Tibial artery (tissue), 4 donors: ENCODE results near the gene SFMBT2.

Source experiments
- DNase-seq, 2 donors: peaks; one replicate each; pipeline ENCODE4 v3.0.0-alpha.2; 2019
- H3K27ac ChIP-seq, 2 donors: fragments of 200-600 bp; sonication (generic) in 1 of 2; 1 replicate in 1 of 2; 2 replicates in 1 of 2; pipeline ENCODE4 v1.5.1; 2018 to 2019; ENCODE audit warnings: mild to moderate bottlenecking in 1 of 2
- H3K27me3 ChIP-seq, 2 donors: fragments of 200-600 bp; sonication (generic) in 1 of 2; one replicate each; pipeline versions ENCODE4 v1.5.1 to v1.6.0; 2016 to 2019
- H3K36me3 ChIP-seq, 3 donors: fragments of 200-600 bp; sonication (generic) in 2 of 3; one replicate each; pipeline ENCODE4 v1.5.1; 2016 to 2019; ENCODE audit warnings: mild to moderate bottlenecking in 2 of 3
- H3K4me1 ChIP-seq, 4 donors: fragments of 200-600 bp; sonication (generic) in 2 of 4; 1 replicate in 3 of 4; 2 replicates in 1 of 4; pipeline ENCODE4 v1.5.1; 2016 to 2019
- H3K4me3 ChIP-seq, 2 donors: fragments of 200-600 bp; sonication (generic) in 1 of 2; 1 replicate in 1 of 2; 2 replicates in 1 of 2; pipeline ENCODE4 v1.5.1; 2018 to 2019; ENCODE audit warnings: mild to moderate bottlenecking in 2 of 2
- H3K9me3 ChIP-seq, 3 donors: fragments of 200-600 bp; sonication (generic) in 1 of 3; one replicate each; pipeline ENCODE4 v1.5.1; 2016 to 2019
- CTCF ChIP-seq, 2 experiments: fragments of 200-600 bp in 1 of 2; fragments of 450-650 bp in 1 of 2; IDR thresholded peaks; one replicate each; pipeline ENCODE4 v1.5.1; 2017 to 2019; ENCODE audit warnings: antibody characterized with exemption in 2 of 2, mild to moderate bottlenecking in 1 of 2, moderate library complexity in 1 of 2
- intact Hi-C: fragments of 100-400 bp; cut with DNase I; formaldehyde crosslinking; loops from one replicate; pipeline ENCODE4 v1.15.0; 2023; ENCODE audit warnings: low total_unique reads

SFMBT2 gene

DNA sequence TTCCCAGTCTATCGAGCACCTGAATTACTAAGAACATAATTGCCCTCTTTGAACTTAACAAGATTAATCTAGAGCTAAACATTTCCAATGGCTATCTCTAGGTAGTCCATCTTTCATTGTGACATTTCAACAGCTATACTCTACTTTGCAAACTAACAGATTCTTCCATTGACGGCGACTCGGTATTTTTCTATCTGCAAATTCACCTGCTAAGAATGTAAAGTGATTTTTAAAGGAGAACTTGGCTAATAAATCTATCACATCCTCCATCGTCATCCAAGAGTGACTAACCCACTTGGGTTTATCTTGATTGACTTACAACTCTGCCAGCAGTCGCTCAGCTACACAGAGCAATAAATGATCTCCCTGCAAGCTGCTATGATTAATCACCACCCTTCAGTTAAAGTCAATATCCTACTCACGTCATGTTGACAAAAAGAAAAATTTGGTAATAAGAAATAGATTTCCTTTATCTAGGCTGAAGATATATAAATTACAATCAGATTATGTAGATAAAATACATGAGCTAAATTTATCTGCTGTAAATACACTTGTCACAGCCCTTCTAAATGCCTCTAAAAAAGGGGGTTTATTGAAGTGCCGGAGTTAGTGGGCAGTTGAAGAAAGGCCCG is 99.5 kb downstream of the SFMBT2 start:
- no peak overlapping the region for H3K27ac ChIP-seq
- no peak overlapping the region for H3K4me3 ChIP-seq
- H3K36me3 ChIP-seq = no peaks in the 10 kb centered on the region
- no peaks in the 10 kb centered on the region for H3K4me1 ChIP-seq
- H3K9me3 ChIP-seq = no peaks in the 10 kb centered on the region
- DNase-seq = no peak
- no peak for TF ChIP-seq CTCF (IDR thresholded peaks at IDR 0.05)
- intact Hi-C loops = no loop called here
- no peaks in the 10 kb centered on the region for H3K27me3 ChIP-seq

- Histone ChIP-seq H3K36me3 (no peaks in the 10 kb centered on the region), H3K9me3 (no peaks in the 10 kb centered on the region), H3K4me3 (no peak overlapping the region), H3K27me3 (no peaks in the 10 kb centered on the region), H3K4me1 (no peaks in the 10 kb centered on the region), H3K27ac (no peak overlapping the region)
- TF ChIP-seq CTCF (IDR thresholded peaks at IDR 0.05) = no peak
- DNase-seq = no peak
- intact Hi-C loops = no loop called here
Measured at GRCh38 chr10:7310076-7310475, 100.8 kb downstream of the SFMBT2 start.

- Histone ChIP-seq H3K27me3 (no peaks in the 10 kb centered on the region), H3K4me3 (no peak overlapping the region), H3K9me3 (no peaks in the 10 kb centered on the region), H3K4me1 (no peaks in the 10 kb centered on the region), H3K27ac (no peak overlapping the region), H3K36me3 (no peaks in the 10 kb centered on the region)
- intact Hi-C loops = no loop called here
- TF ChIP-seq CTCF (IDR thresholded peaks at IDR 0.05) = no peak
- no peak for DNase-seq
Measured at GRCh38 chr10:7308826-7309225, 102.0 kb downstream of the SFMBT2 start.

DNA sequence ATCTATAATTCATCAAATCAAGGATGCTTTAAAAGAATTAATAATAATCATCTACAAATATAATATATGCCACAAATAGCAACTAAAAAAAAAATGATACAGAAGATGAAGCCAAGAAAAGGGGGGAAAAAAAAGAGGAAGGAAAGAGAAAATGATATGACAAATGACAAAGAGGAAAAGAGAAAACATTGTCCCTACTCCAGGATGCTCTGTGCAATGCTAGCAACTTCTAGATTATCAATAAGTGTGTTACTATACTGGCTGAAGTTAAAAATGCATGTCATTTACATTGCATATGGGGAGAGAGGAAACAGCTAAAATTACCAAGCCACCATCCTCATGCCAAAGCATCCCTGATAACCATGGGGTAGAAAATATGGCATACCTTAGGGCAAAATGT is 104.2 kb downstream of the SFMBT2 start:
- Histone ChIP-seq H3K36me3 (no peaks in the 10 kb centered on the region), H3K9me3 (no peaks in the 10 kb centered on the region), H3K27ac (no peak overlapping the region), H3K27me3 (no peaks in the 10 kb centered on the region), H3K4me3 (no peak overlapping the region), H3K4me1 (no peaks in the 10 kb centered on the region)
- intact Hi-C loops = no loop called here
- no peak for DNase-seq
- TF ChIP-seq CTCF (IDR thresholded peaks at IDR 0.05) = no peak

- intact Hi-C loops = no loop called here
- Histone ChIP-seq H3K4me3 (no peak overlapping the region), H3K27ac (no peak overlapping the region), H3K9me3 (no peaks in the 10 kb centered on the region), H3K36me3 (no peaks in the 10 kb centered on the region), H3K27me3 (no peaks in the 10 kb centered on the region), H3K4me1 (no peaks in the 10 kb centered on the region)
- no peak for TF ChIP-seq CTCF (IDR thresholded peaks at IDR 0.05)
- DNase-seq = no peak
Measured at GRCh38 chr10:7306147-7306546, 104.7 kb downstream of the SFMBT2 start.

- TF ChIP-seq CTCF (IDR thresholded peaks at IDR 0.05) = no peak
- Histone ChIP-seq H3K4me3 (no peak overlapping the region), H3K27me3 (no peaks in the 10 kb centered on the region), H3K4me1 (peaks cover 0 to 7% (median 0%) of the 10 kb centered on the region in 4 donors), H3K9me3 (no peaks in the 10 kb centered on the region), H3K27ac (no peak overlapping the region), H3K36me3 (no peaks in the 10 kb centered on the region)
- intact Hi-C loops = no loop called here
- DNase-seq = no peak
Measured at GRCh38 chr10:7305053-7305452, 105.8 kb downstream of the SFMBT2 start.
